Esophagus (tissue), 2 donors: ENCODE data around the gene INPP4B. TPM values are rescaled to one million over a fixed set of nuclear protein-coding genes. Genes with fewer than 3 reads are reported as not detected.
"Not testable (repeated sequence)": the region's sequence is repeated elsewhere in the genome, so short reads cannot be mapped to it uniquely, and the experiment has no call there.

Source experiments
- H3K27ac ChIP-seq, 2 donors: one replicate each; pipeline ENCODE4 v1.5.1; 2013; ENCODE audit warnings: low read depth in 2 of 2, mild to moderate bottlenecking in 2 of 2, inconsistent platforms in 1 of 2, low read length in 1 of 2, moderate library complexity in 1 of 2
- H3K27me3 ChIP-seq, 2 donors: one replicate each; pipeline ENCODE4 v1.6.1; 2013; ENCODE audit warnings: low read length in 2 of 2, control low read depth in 1 of 2, mild to moderate bottlenecking in 1 of 2; ENCODE audit not compliant: insufficient read depth in 2 of 2, control insufficient read depth in 1 of 2
- H3K36me3 ChIP-seq, 2 donors: one replicate each; pipeline ENCODE4 v1.6.1; 2013; ENCODE audit warnings: low read length in 1 of 2; ENCODE audit not compliant: control insufficient read depth in 2 of 2, insufficient read depth in 2 of 2
- H3K4me1 ChIP-seq, 2 donors: one replicate each; pipeline ENCODE4 v1.6.1; 2013; ENCODE audit warnings: low read length in 1 of 2; ENCODE audit not compliant: control insufficient read depth in 2 of 2, insufficient read depth in 2 of 2
- H3K4me3 ChIP-seq, 2 donors: one replicate each; pipeline ENCODE4 v1.5.1; 2013; ENCODE audit warnings: low read length in 2 of 2, mild to moderate bottlenecking in 2 of 2, low read depth in 1 of 2, moderate library complexity in 1 of 2
- H3K9me3 ChIP-seq, 2 donors: one replicate each; pipeline ENCODE4 v1.6.1; 2013; ENCODE audit warnings: mild to moderate bottlenecking in 2 of 2, low read depth in 1 of 2, low read length in 1 of 2, moderate library complexity in 1 of 2; ENCODE audit not compliant: control insufficient read depth in 2 of 2, insufficient read depth in 1 of 2
- WGBS, 2 donors: extraction: QIAGEN DNeasy Blood & Tissue Kit; methylation state at CpG; one replicate each; pipeline ENCODE4 v1.1.7; 2013; 5-methylcytosine and 5-hydroxymethylcytosine counted together
- polyA plus RNA-seq, 2 donors: library from polyadenylated mRNA; stranded (reverse); fragments of 200-250 nt; gene quantifications; one replicate each; pipeline ENCODE4 v1.2.3, GENCODE V29; 2013
- donor health status: healthy with polysubstance abuse.
- donor health status: Bipolar disorder and iron deficiency.

INPP4B gene
- polyA plus RNA-seq, 2 donors = 2.5 to 4.4 TPM

- Histone ChIP-seq H3K27me3 (no peaks in the 10 kb centered on the region), H3K27ac (no peak overlapping the region), H3K36me3 (no peaks in the 10 kb centered on the region), H3K4me1 (no peaks in the 10 kb centered on the region), H3K4me3 (no peak overlapping the region), H3K9me3 (no peaks in the 10 kb centered on the region)
- 85 to 97% methylated on average over 1 of the region's 1 CpG for WGBS, 2 donors
These were observed 35.1 kb downstream of the INPP4B start for GRCh38 chr4:142811034-142811433.

GRCh38 chr4:142809559-142809958 is 36.5 kb downstream of the INPP4B start:
- Histone ChIP-seq H3K9me3 (no peaks in the 10 kb centered on the region), H3K27ac (no peak overlapping the region), H3K4me1 (no peaks in the 10 kb centered on the region), H3K27me3 (no peaks in the 10 kb centered on the region), H3K36me3 (no peaks in the 10 kb centered on the region), H3K4me3 (no peak overlapping the region)
- WGBS, 2 donors = 59 to 64% methylated on average over 2 of the region's 2 CpGs

- not testable (repeated sequence) for H3K27me3 ChIP-seq, H3K36me3 ChIP-seq, H3K9me3 ChIP-seq, H3K27ac ChIP-seq, H3K4me1 ChIP-seq, H3K4me3 ChIP-seq
- 97% methylated on average over 5 of the region's 5 CpGs for WGBS, 2 donors
These were observed 42.2 kb downstream of the INPP4B start for GRCh38 chr4:142803879-142804278.

- 41 to 59% methylated on average over 2 of the region's 2 CpGs for WGBS, 2 donors
- no peak overlapping the region for H3K4me3 ChIP-seq
- no peaks in the 10 kb centered on the region for H3K36me3 ChIP-seq
- peak overlapping the region in 1 of 2 donors; percentile 18 for H3K27ac ChIP-seq
- H3K9me3 ChIP-seq = no peaks in the 10 kb centered on the region
- H3K4me1 ChIP-seq = no peaks in the 10 kb centered on the region
- H3K27me3 ChIP-seq = no peaks in the 10 kb centered on the region
These were observed 44.1 kb downstream of the INPP4B start for GRCh38 chr4:142801966-142802365.

GRCh38 chr4:142781114-142781513 is 65.0 kb downstream of the INPP4B start:
- Histone ChIP-seq H3K27me3 (no peaks in the 10 kb centered on the region), H3K4me3 (no peak overlapping the region), H3K4me1 (no peaks in the 10 kb centered on the region), H3K36me3 (no peaks in the 10 kb centered on the region), H3K9me3 (no peaks in the 10 kb centered on the region), H3K27ac (no peak overlapping the region)
- WGBS, 2 donors = 15 to 20% methylated on average over 1 of the region's 1 CpG

- H3K27me3 ChIP-seq = no peaks in the 10 kb centered on the region
- 29 to 49% methylated on average over 1 of the region's 1 CpG for WGBS, 2 donors
- H3K27ac ChIP-seq = no peak overlapping the region
- H3K9me3 ChIP-seq = no peaks in the 10 kb centered on the region
- H3K4me1 ChIP-seq = no peaks in the 10 kb centered on the region
- H3K4me3 ChIP-seq = no peak overlapping the region
- H3K36me3 ChIP-seq = no peaks in the 10 kb centered on the region
These were observed 67.2 kb downstream of the INPP4B start for GRCh38 chr4:142778900-142779299.

- Histone ChIP-seq H3K27me3 (no peaks in the 10 kb centered on the region), H3K27ac (no peak overlapping the region), H3K4me3 (no peak overlapping the region), H3K36me3 (no peaks in the 10 kb centered on the region), H3K4me1 (no peaks in the 10 kb centered on the region), H3K9me3 (no peaks in the 10 kb centered on the region)
- 79 to 84% methylated on average over 1 of the region's 1 CpG for WGBS, 2 donors
These were observed 67.7 kb downstream of the INPP4B start for GRCh38 chr4:142778430-142778829.

- H3K27ac ChIP-seq = no peak overlapping the region
- 74 to 76% methylated on average over 4 of the region's 4 CpGs for WGBS, 2 donors
- H3K9me3 ChIP-seq = no peaks in the 10 kb centered on the region
These were observed 68.9 kb downstream of the INPP4B start for GRCh38 chr4:142777045-142777743.

GRCh38 chr4:142776026-142776425 is 70.1 kb downstream of the INPP4B start:
- no peaks in the 10 kb centered on the region for H3K36me3 ChIP-seq
- H3K4me1 ChIP-seq = no peaks in the 10 kb centered on the region
- no peaks in the 10 kb centered on the region for H3K27me3 ChIP-seq
- no peaks in the 10 kb centered on the region for H3K9me3 ChIP-seq
- no peak overlapping the region for H3K4me3 ChIP-seq
- WGBS, 2 donors = 80 to 89% methylated on average over 2 of the region's 2 CpGs
- H3K27ac ChIP-seq = no peak overlapping the region

More at GRCh38 chr4:142777045-142777743, 68.9 kb downstream of the INPP4B start:
- Histone ChIP-seq H3K27me3 (no peaks in the 10 kb centered on the region), H3K4me1 (no peaks in the 10 kb centered on the region), H3K4me3 (no peak overlapping the region), H3K36me3 (no peaks in the 10 kb centered on the region)

GRCh38 chr4:142773505-142773904 is 72.6 kb downstream of the INPP4B start:
- H3K4me3 ChIP-seq = no peak overlapping the region
- no peak overlapping the region for H3K27ac ChIP-seq
- WGBS, 2 donors = 74 to 80% methylated on average over 2 of the region's 2 CpGs
- no peaks in the 10 kb centered on the region for H3K9me3 ChIP-seq
- H3K27me3 ChIP-seq = no peaks in the 10 kb centered on the region
- H3K4me1 ChIP-seq = no peaks in the 10 kb centered on the region
- no peaks in the 10 kb centered on the region for H3K36me3 ChIP-seq
